CD8-positive, alpha-beta memory T cell (primary cell): ENCODE results near the gene DOK4. TPM values are rescaled to one million over a fixed set of nuclear protein-coding genes. Genes with fewer than 3 reads are reported as not detected.

ENCODE experiments used
- CTCF ChIA-PET: fragments of 350-600 bp; sonication (Branson Sonifier 250); formaldehyde crosslinking; loops from one replicate; lab custom pipeline; 2021; ENCODE audit warnings: antibody characterized with exemption; lab: Charles Lee
- POLR2A ChIA-PET: fragments of 350-600 bp; sonication (Branson Sonifier 250); formaldehyde crosslinking; loops from one replicate; lab custom pipeline; 2021; ENCODE audit warnings: antibody characterized with exemption; lab: Charles Lee
- DNase-seq, 5 donors: peaks; one replicate each; pipeline versions ENCODE4 v3.0.0 to v3.0.0-alpha.2; 2020 to 2022; ENCODE audit warnings: mixed read lengths in 1 of 5
- H3K27ac ChIP-seq: one replicate; pipeline ENCODE4 v1.7.0; 2013; ENCODE audit warnings: low read depth, mild to moderate bottlenecking, low read length, moderate library complexity
- H3K27me3 ChIP-seq: 2 replicates; pipeline ENCODE4 v1.7.0; 2013; ENCODE audit warnings: low read length, mild to moderate bottlenecking; ENCODE audit not compliant: insufficient read depth, poor library complexity, severe bottlenecking
- H3K36me3 ChIP-seq: 2 replicates; pipeline ENCODE4 v1.7.0; 2013; ENCODE audit warnings: mild to moderate bottlenecking, low read length, moderate library complexity; ENCODE audit not compliant: insufficient read depth
- H3K4me1 ChIP-seq: 2 replicates; pipeline ENCODE4 v1.7.0; 2013; ENCODE audit warnings: mild to moderate bottlenecking, low read length, moderate library complexity; ENCODE audit not compliant: insufficient read depth
- H3K4me3 ChIP-seq: 2 replicates; pipeline ENCODE4 v1.7.0; 2013; ENCODE audit warnings: mild to moderate bottlenecking, low read length
- H3K9me3 ChIP-seq: 2 replicates; pipeline ENCODE4 v1.7.0; 2013; ENCODE audit warnings: mild to moderate bottlenecking, low read length
- H3K27ac Mint-ChIP-seq, 8 donors: one replicate each; pipeline ENCODE4 v1.8.0; 2020 to 2021; ENCODE audit warnings: mixed read lengths in 8 of 8, mild to moderate bottlenecking in 6 of 8, inconsistent platforms in 3 of 8, moderate library complexity in 3 of 8
- H3K27me3 Mint-ChIP-seq, 2 donors: one replicate each; pipeline ENCODE4 v1.8.0; 2020 to 2021; ENCODE audit warnings: mixed read lengths in 2 of 2, mild to moderate bottlenecking in 1 of 2, moderate library complexity in 1 of 2
- H3K36me3 Mint-ChIP-seq, 3 donors: one replicate each; pipeline ENCODE4 v1.8.0; 2020 to 2021; ENCODE audit warnings: mixed read lengths in 3 of 3, inconsistent platforms in 1 of 3, mild to moderate bottlenecking in 1 of 3
- H3K4me1 Mint-ChIP-seq, 3 donors: one replicate each; pipeline ENCODE4 v1.8.0; 2020 to 2021; ENCODE audit warnings: mixed read lengths in 3 of 3, inconsistent platforms in 1 of 3, mild to moderate bottlenecking in 1 of 3
- H3K4me3 Mint-ChIP-seq, 7 donors: one replicate each; pipeline ENCODE4 v1.8.0; 2020 to 2021; ENCODE audit warnings: mixed read lengths in 7 of 7, mild to moderate bottlenecking in 6 of 7, moderate library complexity in 4 of 7, inconsistent platforms in 2 of 7
- H3K9me3 Mint-ChIP-seq, 5 donors: one replicate each; pipeline ENCODE4 v1.8.0; 2020 to 2022; ENCODE audit warnings: mixed read lengths in 5 of 5, mild to moderate bottlenecking in 3 of 5, moderate library complexity in 2 of 5, inconsistent platforms in 1 of 5
- polyA plus RNA-seq: library from polyadenylated mRNA; unstranded; fragments of 300-500 nt; fragmentation: Illumina TruSeq; gene quantifications from one replicate; pipeline ENCODE4 v1.2.3, GENCODE V29; 2021
- total RNA-seq, 2 experiments: library from RNA; stranded (reverse); gene quantifications; one replicate each; pipeline ENCODE4 v1.2.3, GENCODE V29; 2021

Gene DOK4
- total and polyA plus RNA-seq, 3 experiments from 2014 or later, result 3.3 to 7.0 (median 6.8) TPM

- Mint-ChIP-seq H3K4me1 (peaks cover 24 to 34% (median 31%) of the 10 kb centered on the region in 3 donors), H3K4me3 (peak overlapping the region in 1 of 7 donors; percentile 20), H3K27me3 (no peaks in the 10 kb centered on the region), H3K9me3 (no peaks in the 10 kb centered on the region), H3K27ac (peak overlapping the region in 2 of 8 donors; percentile 23 to 42), H3K36me3 (peaks cover 0 to 88% (median 10%) of the 10 kb centered on the region in 3 donors)
- Histone ChIP-seq H3K27ac (no peak overlapping the region), H3K4me3 (no peak overlapping the region), H3K27me3 (no peaks in the 10 kb centered on the region), H3K9me3 (no peaks in the 10 kb centered on the region), H3K36me3 (peaks cover 52% of the 10 kb centered on the region), H3K4me1 (peaks cover 15% of the 10 kb centered on the region)
- ChIA-PET POLR2A (no interaction called here), CTCF (no interaction called here)
- DNase-seq, result no peak
Measured at GRCh38 chr16:57468346-57468745, 17.9 kb downstream of the DOK4 start.

DNA sequence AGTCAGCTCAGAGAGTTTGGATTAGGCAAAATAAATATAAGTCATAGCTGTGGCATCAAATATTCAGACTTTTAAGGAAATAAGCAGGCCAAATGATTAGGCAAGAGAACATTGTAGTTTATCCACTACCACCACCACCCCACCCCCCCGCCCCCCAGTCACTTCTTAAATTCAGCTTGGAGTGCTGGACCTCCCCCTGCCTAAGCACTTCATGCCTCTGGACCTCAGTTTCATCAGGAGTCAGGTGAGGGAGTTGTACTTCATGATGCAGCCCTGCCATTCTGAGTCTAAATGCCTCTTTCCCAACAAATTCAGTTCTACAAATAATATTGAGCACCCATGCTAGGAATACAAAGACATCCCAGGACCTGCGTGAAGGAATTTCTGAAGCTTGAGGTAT is 21.8 kb downstream of the DOK4 start:
- H3K4me3 Mint-ChIP-seq, result peak overlapping the region in 3 of 7 donors; percentile 61 to 100 (median 85)
- peaks cover 36 to 45% (median 41%) of the 10 kb centered on the region in 3 donors for H3K4me1 Mint-ChIP-seq
- Histone ChIP-seq H3K4me3 (no peak overlapping the region), H3K4me1 (peaks cover 19% of the 10 kb centered on the region), H3K27ac (no peak overlapping the region), H3K36me3 (peaks cover 38% of the 10 kb centered on the region), H3K9me3 (no peaks in the 10 kb centered on the region), H3K27me3 (no peaks in the 10 kb centered on the region)
- CTCF ChIA-PET, result interaction anchor here (0.8 to 1.4 kb wide), 4 partner anchors 10 to 164 kb away, joined by 3 to 4 read pairs (median 3); no protein-coding TSS in a partner anchor
- POLR2A ChIA-PET, result interaction anchor here (0.9 to 1.0 kb wide), 2 partner anchors 8 to 17 kb away, joined by 3 to 4 read pairs; partner anchors contain the start of gene COQ9
- no peak for DNase-seq
- H3K27ac Mint-ChIP-seq, result peak overlapping the region in 7 of 8 donors; percentile 0 to 100 (median 74)
- peaks cover 3 to 82% (median 11%) of the 10 kb centered on the region in 3 donors for H3K36me3 Mint-ChIP-seq
- H3K9me3 Mint-ChIP-seq, result no peaks in the 10 kb centered on the region
- H3K27me3 Mint-ChIP-seq, result peaks cover 0 to 4% of the 10 kb centered on the region in 2 donors

- Histone ChIP-seq H3K9me3 (no peaks in the 10 kb centered on the region), H3K27me3 (no peaks in the 10 kb centered on the region), H3K36me3 (peaks cover 28% of the 10 kb centered on the region), H3K4me3 (peak overlapping the region; percentile 92), H3K27ac (peak overlapping the region; percentile 81), H3K4me1 (peaks cover 19% of the 10 kb centered on the region)
- H3K36me3 Mint-ChIP-seq, result peaks cover 3 to 81% (median 10%) of the 10 kb centered on the region in 3 donors
- peak overlapping the region; percentile 85 to 100 (median 99) for H3K4me3 Mint-ChIP-seq
- H3K9me3 Mint-ChIP-seq, result no peaks in the 10 kb centered on the region
- ChIA-PET CTCF (interaction anchor here (0.8 to 2.4 kb wide), 18 partner anchors 8 to 159 kb away, joined by 3 to 34 read pairs (median 5); partner anchors contain the start of genes CCDC102A, CIAPIN1, COQ9 and DOK4), POLR2A (interaction anchor here (1.2 to 2.5 kb wide), 7 partner anchors 15 to 273 kb away, joined by 4 to 22 read pairs (median 5); partner anchors contain the start of genes CCDC102A, CIAPIN1, COQ9 and DOK4)
- peak overlapping the region; percentile 58 to 100 (median 99) for H3K27ac Mint-ChIP-seq
- peaks cover 36 to 42% (median 41%) of the 10 kb centered on the region in 3 donors for H3K4me1 Mint-ChIP-seq
- peaks cover 0 to 4% of the 10 kb centered on the region in 2 donors for H3K27me3 Mint-ChIP-seq
- no peak for DNase-seq
Measured at GRCh38 chr16:57462978-57463362, 23.3 kb downstream of the DOK4 start.

GRCh38 chr16:57462209-57462977 is 23.9 kb downstream of the DOK4 start, which contains the start of gene POLR2C:
Gene POLR2C (plus strand): TSS chr16:57462679. CDS start chr16:57462725, 46 bp downstream.
- Histone ChIP-seq H3K4me3 (peak within 1 kb of the TSS; percentile 92), H3K27me3 (no peaks in the 10 kb centered on the region), H3K36me3 (peaks cover 29% of the 10 kb centered on the region), H3K9me3 (no peaks in the 10 kb centered on the region), H3K4me1 (peaks cover 19% of the 10 kb centered on the region), H3K27ac (peak within 1 kb of the TSS; percentile 81)
- Mint-ChIP-seq H3K9me3 (no peaks in the 10 kb centered on the region), H3K4me1 (peaks cover 36 to 39% (median 38%) of the 10 kb centered on the region in 3 donors), H3K4me3 (peak within 1 kb of the TSS; percentile 85 to 100 (median 99)), H3K27ac (peak within 1 kb of the TSS; percentile 58 to 100 (median 99)), H3K27me3 (peaks cover 0 to 4% of the 10 kb centered on the region in 2 donors), H3K36me3 (peaks cover 3 to 81% (median 11%) of the 10 kb centered on the region in 3 donors)
- CTCF ChIA-PET, result interaction anchor here (0.7 to 2.4 kb wide), 22 partner anchors 9 to 162 kb away, joined by 3 to 34 read pairs (median 4); partner anchors contain the start of genes CCDC102A, CIAPIN1, COQ9 and DOK4
- POLR2A ChIA-PET, result interaction anchor here (1.2 to 2.5 kb wide), 7 partner anchors 15 to 273 kb away, joined by 4 to 22 read pairs (median 5); partner anchors contain the start of genes CCDC102A, CIAPIN1, COQ9 and DOK4
- DNase-seq, result peak; percentile 87 to 94 (median 89)

DNA sequence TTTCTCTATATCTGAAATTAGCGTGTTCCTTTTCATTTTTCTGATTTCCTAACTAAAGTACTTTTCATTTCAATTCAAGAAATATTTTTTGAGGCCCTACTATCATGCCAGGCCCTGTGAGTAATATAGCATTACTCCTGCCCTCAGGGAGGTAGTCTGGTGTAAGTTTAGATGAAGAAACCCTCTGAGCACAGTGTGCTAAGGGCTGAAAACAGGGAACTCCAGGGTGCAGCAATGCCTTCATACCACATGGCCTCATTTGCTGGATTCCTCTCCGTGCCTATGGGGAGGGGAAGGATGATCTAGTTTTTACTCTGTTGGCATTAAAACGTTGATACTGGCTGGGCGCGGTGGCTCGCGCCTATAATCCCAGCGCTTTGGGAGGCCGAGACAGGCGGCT is 34.3 kb downstream of the DOK4 start:
- H3K36me3 ChIP-seq, result peaks cover 45% of the 10 kb centered on the region
- no peaks in the 10 kb centered on the region for H3K9me3 ChIP-seq
- CTCF ChIA-PET, result interaction anchor here (0.8 kb wide), 1 partner anchor 10 kb away, joined by 5 read pairs; the partner anchor contains the start of gene POLR2C
- Mint-ChIP-seq H3K4me3 (no peak overlapping the region), H3K4me1 (peaks cover 13 to 22% (median 19%) of the 10 kb centered on the region in 3 donors), H3K27ac (no peak overlapping the region), H3K36me3 (peaks cover 0 to 58% (median 13%) of the 10 kb centered on the region in 3 donors), H3K27me3 (no peaks in the 10 kb centered on the region), H3K9me3 (no peaks in the 10 kb centered on the region)
- POLR2A ChIA-PET, result interaction anchor here (0.6 kb wide), 1 partner anchor 8 kb away, joined by 3 read pairs; no protein-coding TSS in a partner anchor
- peaks cover 15% of the 10 kb centered on the region for H3K4me1 ChIP-seq
- no peak overlapping the region for H3K4me3 ChIP-seq
- no peak overlapping the region for H3K27ac ChIP-seq
- H3K27me3 ChIP-seq, result no peaks in the 10 kb centered on the region
- no peak for DNase-seq

GRCh38 chr16:57447186-57447962 is 38.9 kb downstream of the DOK4 start, which contains the start of the genes CIAPIN1 and COQ9:
Gene CIAPIN1 (minus strand): TSS chr16:57447385. CDS start chr16:57440928, 6,457 bp downstream.
Gene COQ9 (plus strand): TSS chr16:57447479. CDS start chr16:57447506, 27 bp downstream.
- POLR2A ChIA-PET, result interaction anchor here (0.8 to 2.6 kb wide), 8 partner anchors 14 to 515 kb away, joined by 3 to 22 read pairs (median 4); partner anchors contain the start of genes DOK4, HERPUD1, KATNB1 and POLR2C
- no peaks in the 10 kb centered on the region for H3K27me3 Mint-ChIP-seq

More at GRCh38 chr16:57447186-57447962, 38.9 kb downstream of the DOK4 start, which contains the start of the genes CIAPIN1 and COQ9:
- H3K9me3 Mint-ChIP-seq, result no peaks in the 10 kb centered on the region
- H3K4me1 Mint-ChIP-seq, result peaks cover 28 to 46% (median 37%) of the 10 kb centered on the region in 3 donors
- peaks cover 0 to 28% (median 2%) of the 10 kb centered on the region in 3 donors for H3K36me3 Mint-ChIP-seq
- no peaks in the 10 kb centered on the region for H3K9me3 ChIP-seq
- H3K36me3 ChIP-seq, result peaks cover 13% of the 10 kb centered on the region
- CTCF ChIA-PET, result interaction anchor here (0.8 to 4.3 kb wide), 8 partner anchors 11 to 147 kb away, joined by 3 to 34 read pairs (median 5); partner anchors contain the start of gene POLR2C
- peaks cover 26% of the 10 kb centered on the region for H3K4me1 ChIP-seq
- H3K27ac ChIP-seq, result peak within 1 kb of the TSS; percentile 88
- no peaks in the 10 kb centered on the region for H3K27me3 ChIP-seq
- H3K27ac Mint-ChIP-seq, result peak within 1 kb of the TSS; percentile 81 to 97 (median 92)
- peak within 1 kb of the TSS; percentile 93 for H3K4me3 ChIP-seq
- peak within 1 kb of the TSS; percentile 88 to 97 (median 90) for H3K4me3 Mint-ChIP-seq
- DNase-seq, result peak; percentile 88 to 96 (median 90)
